Measurements from ENCODE around the gene AKAP8.
"Not testable (repeated sequence)": the region's sequence is repeated elsewhere in the genome, so short reads cannot be mapped to it uniquely, and the experiment has no call there.

GRCh38 chr19:15363048-15363447, 16.5 kb downstream of the AKAP8 start:
- TF ChIP-seq CTCF (IDR thresholded peaks at IDR 0.05; ENCODE audit: poor library complexity, severe bottlenecking); EP300 (conservative IDR thresholded peaks at IDR 0.05; ENCODE audit: poor library complexity, severe bottlenecking); POLR2AphosphoS5 (IDR thresholded peaks at IDR 0.05); EZH2 (IDR thresholded peaks at IDR 0.05; ENCODE audit: borderline replicate concordance, insufficient read depth, low read length, poor library complexity, severe bottlenecking); RAD21 (conservative IDR thresholded peaks at IDR 0.05); REST (IDR thresholded peaks at IDR 0.05; ENCODE audit: borderline replicate concordance); MXI1 (conservative IDR thresholded peaks at IDR 0.05; ENCODE audit: poor library complexity, severe bottlenecking): not testable (repeated sequence)

Data from neural cell (in vitro differentiated cells).